ENCODE measurements around the gene IL36G.

Gene IL36G

GRCh38 chr2:112973156-112973555, 4.7 kb upstream of the IL36G start:
- no peak for DNase-seq

GRCh38 chr2:112979731-112980130, 1.9 kb downstream of the IL36G start:
- DNase-seq = no peak

GRCh38 chr2:112980537-112980936, 2.7 kb downstream of the IL36G start:
- no peak for DNase-seq

DNA sequence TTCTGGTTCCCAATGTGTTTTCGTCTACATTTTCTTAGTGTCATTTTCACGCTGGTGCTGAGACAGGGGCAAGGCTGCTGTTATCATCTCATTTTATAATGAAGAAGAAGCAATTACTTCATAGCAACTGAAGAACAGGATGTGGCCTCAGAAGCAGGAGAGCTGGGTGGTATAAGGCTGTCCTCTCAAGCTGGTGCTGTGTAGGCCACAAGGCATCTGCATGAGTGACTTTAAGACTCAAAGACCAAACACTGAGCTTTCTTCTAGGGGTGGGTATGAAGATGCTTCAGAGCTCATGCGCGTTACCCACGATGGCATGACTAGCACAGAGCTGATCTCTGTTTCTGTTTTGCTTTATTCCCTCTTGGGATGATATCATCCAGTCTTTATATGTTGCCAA, 7.3 kb downstream of the IL36G start:
- DNase-seq = no peak

- no peak for DNase-seq
These were observed 11.8 kb downstream of the IL36G start for GRCh38 chr2:112989611-112990010.

- DNase-seq = no peak
These were observed 16.0 kb downstream of the IL36G start for GRCh38 chr2:112993831-112994230.

- DNase-seq = no peak
These were observed 16.8 kb downstream of the IL36G start for GRCh38 chr2:112994648-112995047.

DNA sequence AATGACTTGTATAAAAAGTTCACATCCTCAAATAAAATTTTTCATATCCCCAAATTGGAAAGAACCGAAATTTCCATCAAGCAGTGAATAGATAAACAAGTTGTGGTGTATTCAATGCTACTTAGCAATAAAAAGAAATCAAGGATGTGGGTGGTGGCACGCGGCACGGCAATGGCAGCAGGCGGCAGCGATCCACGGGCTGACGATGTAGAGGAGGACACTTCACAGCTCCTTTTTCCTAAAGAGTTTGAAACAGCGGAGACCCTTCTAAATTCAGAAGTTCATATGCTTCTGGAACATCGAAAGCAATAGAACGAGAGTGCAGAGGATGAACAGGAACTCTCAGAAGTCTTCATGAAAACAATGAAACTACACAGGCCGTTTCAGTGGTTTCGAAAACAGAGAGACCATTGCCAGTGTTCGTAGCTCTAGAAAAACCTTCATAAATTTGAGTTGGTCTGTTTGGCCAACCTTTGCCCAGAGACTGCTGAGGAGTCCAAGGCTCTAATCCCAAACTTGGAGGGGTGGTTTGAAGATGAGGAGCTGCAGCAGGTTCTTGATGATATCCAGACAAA, 17.6 kb downstream of the IL36G start:
- DNase-seq = no peak

DNA sequence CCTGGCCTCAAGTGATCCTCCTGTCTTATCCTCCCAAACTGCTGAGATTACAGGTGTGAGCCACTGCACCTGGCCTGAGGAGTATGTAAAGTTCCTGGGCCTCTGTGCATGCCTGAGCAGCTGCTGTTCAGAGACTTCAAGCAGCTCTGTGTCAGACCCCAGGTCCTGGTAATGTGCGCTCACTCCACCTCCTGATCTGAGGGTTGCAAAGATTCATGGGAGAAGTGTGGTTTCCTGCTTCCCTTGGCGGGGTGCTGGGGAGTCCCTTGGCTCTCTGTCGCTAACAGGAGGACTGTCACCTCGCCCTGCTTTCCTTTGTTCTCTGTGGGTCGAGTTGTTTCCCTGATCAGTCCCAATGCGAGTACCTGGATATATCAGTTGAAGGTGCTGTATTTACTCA, 18.8 kb downstream of the IL36G start:
- DNase-seq = no peak

GRCh38 chr2:112997151-112997550, 19.3 kb downstream of the IL36G start:
- no peak for DNase-seq

DNA sequence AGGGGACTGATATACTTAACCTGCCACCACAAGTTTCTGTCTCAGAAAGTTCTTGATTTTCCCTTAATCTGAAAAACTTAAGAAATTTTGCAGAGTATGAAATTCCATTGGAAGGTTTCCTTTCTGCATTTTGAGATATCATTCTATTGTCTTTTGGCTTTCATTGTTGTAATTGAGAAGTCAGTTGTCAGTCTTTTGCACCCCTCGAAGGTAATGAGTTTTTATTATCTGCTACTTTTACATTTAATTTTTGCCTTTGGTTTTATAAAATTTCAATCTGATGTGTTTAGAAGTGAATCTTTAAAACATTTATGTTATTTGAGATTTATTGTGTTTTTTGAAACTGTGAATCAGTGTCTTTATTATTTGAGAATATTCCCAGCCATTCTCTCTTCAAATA, 22.6 kb downstream of the IL36G start:
- DNase-seq = no peak

GRCh38 chr2:113002677-113003076, 24.9 kb downstream of the IL36G start:
- DNase-seq = no peak

DNA sequence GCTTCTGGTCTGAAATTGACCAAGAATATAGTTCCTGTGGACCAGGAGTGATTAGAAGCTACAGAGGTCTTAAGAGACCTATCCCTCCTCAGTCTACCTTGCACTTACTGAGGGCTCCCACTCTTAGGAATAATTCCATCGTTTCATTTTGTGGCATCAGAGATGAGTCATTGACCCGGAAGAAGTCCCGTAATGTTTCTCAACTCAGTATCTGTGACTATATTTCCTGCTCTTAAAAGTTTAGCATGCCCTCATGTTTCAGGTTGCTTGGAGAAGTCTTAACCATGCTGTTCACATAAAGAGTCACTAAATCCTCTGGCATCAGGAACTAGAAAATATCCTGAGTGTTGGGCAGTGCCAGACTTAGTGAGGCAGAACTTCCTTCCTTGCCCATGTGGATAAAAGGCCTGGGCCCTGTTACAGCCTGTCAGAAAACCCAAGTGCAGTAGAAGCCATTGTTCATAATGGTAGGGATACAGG, 27.3 kb downstream of the IL36G start, which contains the start of gene IL36A:
Gene IL36A (plus strand): TSS at position 430 of the 480 bp plus-strand sequence. CDS start 413 bp downstream, outside the sequence.
- no peak for DNase-seq

GRCh38 chr2:113007250-113007649, 29.4 kb downstream of the IL36G start:
- DNase-seq = no peak

DNA sequence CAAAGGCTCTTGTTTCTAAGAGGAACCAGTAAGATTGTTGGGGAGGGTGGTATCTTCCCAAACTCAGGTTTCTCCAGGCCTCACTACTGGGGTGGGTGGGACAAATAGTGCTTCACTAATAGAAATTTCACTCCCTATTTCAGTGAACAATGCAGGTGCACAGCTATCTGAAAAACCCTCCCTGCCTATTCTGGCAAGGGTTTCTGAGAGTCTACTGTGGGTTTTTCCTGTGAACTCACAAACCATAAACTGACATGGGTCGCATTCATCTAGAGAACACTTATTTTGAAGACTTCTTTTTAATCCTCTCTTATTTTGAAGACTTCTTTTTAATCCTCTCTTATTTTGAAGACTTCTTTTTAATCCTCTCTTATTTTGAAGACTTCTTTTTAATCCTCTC, 31.8 kb downstream of the IL36G start:
- DNase-seq = no peak

DNA sequence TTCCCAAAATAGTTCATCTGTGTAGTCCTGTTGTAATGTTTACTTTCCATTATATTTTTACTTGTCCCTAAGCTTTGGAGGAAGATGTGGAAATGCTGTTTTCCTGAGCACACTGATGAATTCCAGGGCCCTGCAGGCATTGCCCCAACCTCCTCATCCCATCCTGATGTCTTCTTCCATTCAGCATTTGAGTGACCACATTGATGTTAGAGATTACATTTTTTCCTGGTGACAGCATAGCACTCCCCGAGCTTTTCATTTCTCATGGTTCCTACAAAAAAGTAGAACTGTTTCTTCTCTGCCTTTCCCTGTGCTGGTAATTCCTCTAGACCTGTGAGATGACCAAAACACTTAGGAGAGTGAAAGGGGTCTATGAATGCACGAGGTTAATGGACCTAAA, 32.3 kb downstream of the IL36G start:
- no peak for DNase-seq

GRCh38 chr2:113011108-113011507, 33.3 kb downstream of the IL36G start:
- DNase-seq = no peak

DNA sequence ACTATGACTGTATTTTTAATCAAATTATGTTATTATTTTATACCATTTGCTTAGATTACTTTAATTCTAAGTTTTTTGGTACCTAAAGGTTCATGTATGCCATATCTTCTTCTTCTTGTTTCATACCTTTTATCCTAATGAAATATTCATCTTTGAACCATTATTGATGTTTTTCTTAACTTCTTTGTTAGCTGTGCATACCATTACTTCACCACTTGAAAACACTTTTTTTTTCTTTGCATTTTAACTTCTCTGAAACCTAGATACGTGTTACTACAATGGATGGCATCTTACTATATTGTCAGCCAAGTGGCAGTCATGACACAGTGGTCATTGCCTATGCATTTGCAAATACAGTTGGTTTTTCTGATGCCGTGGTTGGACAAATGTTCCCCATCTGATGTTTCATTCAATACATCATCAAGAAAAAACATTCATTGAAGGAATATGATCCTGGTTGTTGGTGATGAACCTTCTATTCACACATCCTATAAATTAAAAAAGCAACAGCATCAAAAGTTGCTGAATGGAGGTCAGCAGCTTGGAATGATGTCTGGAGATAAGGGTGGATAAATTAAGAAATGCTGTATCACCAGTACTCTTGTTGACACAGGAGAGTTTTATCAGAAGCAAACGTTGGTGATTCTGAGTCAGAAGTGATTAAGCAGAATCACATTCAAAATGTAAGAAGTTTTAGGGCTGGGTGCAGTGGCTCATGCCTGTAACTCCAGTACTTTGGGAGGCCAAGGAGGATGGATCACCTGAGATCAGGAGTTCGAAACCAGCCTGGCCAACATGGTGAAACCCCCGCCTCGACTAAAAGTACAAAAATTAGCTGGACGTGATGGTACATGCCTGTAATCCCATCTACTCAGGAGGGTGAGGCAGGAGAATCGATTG, 34.9 kb downstream of the IL36G start:
- no peak for DNase-seq

DNA sequence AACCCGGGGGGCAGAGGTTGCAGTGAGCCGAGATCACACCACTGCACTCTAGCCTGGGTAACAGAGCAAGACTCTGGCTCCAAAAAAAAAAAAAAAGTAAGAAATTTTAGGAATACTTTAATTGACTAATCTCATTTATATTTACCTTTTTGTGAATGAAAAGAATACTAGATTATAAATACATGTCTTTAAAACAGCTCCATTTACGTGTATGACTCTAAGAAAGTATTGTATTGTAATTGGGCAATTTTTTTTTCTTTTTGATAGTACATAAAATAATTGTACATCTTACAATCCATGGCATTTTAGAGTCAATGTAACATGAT, 35.5 kb downstream of the IL36G start:
- DNase-seq = no peak

GRCh38 chr2:113014067-113014466, 36.3 kb downstream of the IL36G start:
- no peak for DNase-seq

GRCh38 chr2:113015042-113015441, 37.2 kb downstream of the IL36G start:
- no peak for DNase-seq

GRCh38 chr2:113015655-113016054, 37.8 kb downstream of the IL36G start:
- DNase-seq = no peak

DNA sequence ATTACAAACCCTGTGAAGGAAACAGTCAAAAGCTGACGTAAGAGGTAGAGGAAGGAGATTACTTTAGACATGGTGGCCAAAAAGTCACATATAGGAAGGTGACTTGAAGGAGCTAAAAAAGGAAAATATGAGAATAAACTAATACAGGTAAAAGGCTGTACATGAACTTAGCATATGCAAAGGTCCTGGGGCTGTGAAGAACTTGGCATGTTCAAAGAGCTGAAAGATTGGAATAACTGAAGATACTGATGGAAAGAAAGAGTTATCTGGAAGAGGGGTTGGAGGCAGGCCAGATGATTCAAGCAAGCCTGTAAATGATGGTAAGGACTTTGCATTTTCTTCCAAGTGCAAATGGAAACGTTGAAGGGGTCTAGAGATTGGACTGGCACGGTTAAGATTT, 40.7 kb downstream of the IL36G start:
- no peak for DNase-seq

DNA sequence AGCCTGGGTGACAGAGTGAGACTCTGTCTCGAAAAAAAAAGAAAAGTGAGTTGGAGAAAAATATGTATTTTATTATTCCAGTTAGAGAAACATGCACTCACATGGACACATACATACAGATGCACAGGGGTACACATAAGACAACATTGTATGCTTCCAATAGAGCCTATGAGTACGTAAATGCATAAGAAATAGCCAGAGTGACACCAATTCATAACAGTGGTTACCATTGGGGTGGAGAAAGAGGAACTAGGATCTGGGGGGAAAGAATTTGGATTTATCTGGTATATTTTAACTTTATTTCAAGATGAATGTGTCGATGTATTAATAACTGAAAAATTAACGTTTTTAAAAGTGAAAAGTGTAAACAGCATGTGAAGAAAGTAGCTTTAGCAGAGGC, 43.5 kb downstream of the IL36G start:
- DNase-seq = no peak

DNA sequence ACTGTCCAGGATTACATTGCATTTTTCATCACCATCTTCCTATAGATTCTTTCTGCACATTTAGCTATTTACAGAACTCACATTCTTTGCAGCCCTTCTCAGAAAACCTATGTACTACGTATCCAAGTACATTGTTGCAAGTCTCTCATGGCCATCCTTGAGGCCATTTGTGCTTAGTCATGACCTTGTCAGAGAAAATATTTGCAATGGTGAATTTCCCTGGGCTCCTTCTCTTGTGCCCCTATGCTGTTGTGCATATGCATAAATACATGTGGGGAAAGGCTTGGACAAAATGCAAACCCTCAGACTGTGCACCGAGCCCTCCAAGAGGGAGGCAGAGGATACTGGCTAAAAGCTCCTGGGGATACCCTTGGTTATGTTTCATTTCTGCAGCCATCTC, 47.0 kb downstream of the IL36G start:
- no peak for DNase-seq
